ENCODE data around the gene CSTPP1. TPM values are rescaled to one million over a fixed set of nuclear protein-coding genes. Genes with fewer than 3 reads are reported as not detected.

The CSTPP1 gene
- total and polyA plus RNA-seq, 2 of the 4 experiments (the other 2 are of a cell fraction), result 22.0 to 35.7 TPM

DNA sequence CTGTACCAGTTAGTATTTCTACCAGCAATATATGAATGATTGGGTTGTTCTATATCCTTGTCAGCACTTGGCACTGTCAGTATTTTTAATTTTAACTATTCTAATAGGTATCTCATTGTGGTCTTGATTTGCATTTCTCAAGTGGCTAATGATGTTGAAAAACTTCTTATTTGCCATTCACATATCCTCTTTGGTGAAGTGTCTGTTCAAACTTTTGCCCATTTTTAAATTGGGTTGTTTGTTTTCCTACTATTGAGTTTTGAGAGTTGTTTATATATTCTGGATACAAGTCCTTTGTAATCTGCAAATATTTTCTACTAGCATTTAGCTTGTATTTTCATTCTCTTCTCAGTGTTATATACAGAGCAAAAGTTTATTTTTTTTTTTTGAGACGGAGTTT lies 82.1 kb downstream of the CSTPP1 start:
- H2AK9ac ChIP-seq (replicated peaks; ENCODE audit: low read depth, low read length, poor library complexity), result no peak overlapping the region
- H3K4me3 ChIP-seq (ENCODE audit: insufficient read depth, low read depth, low read length), result no peak overlapping the region
- no peak overlapping the region for H2AFZ ChIP-seq (replicated peaks; ENCODE audit: low read length, poor library complexity)
- H3K9me1 ChIP-seq (ENCODE audit: insufficient read depth, low read length), result peaks cover 2% of the 10 kb centered on the region; the same call in 1 of the 2 replicates
- no peak overlapping the region for H4K91ac ChIP-seq (ENCODE audit: insufficient read depth, low read depth, low read length)
- no TSS peak for BruUV-seq (replicated peaks)
- dilution Hi-C loops (cut with HindIII; ENCODE audit: low sequenced_read_pairs, unreplicated experiment), result no loop called here
- no peaks in the 10 kb centered on the region for H3K27me3 ChIP-seq (ENCODE audit: control insufficient read depth, insufficient read depth, low read length)
- ATAC-seq (ENCODE audit: low read depth) (no peak), DNase-seq (no peak)
- no peak overlapping the region for H2AK5ac ChIP-seq (ENCODE audit: low read depth, low read length)
- no peak overlapping the region for H3K27ac ChIP-seq (ENCODE audit: insufficient read depth, low read length)
- no peaks in the 10 kb centered on the region for H3K9me3 ChIP-seq (ENCODE audit: control insufficient read depth, insufficient read depth, low read length)
- H3K14ac ChIP-seq (replicated peaks; ENCODE audit: low read depth, low read length), result no peak overlapping the region
- no CpG with 5 or more reads among the region's 1 CpG for WGBS, 2 experiments (ENCODE audit: extremely low coverage in 2 of 2, insufficient read length in 1 of 2)
- H4K8ac ChIP-seq (ENCODE audit: low read depth in 2 of 2, low read length in 2 of 2), result no peak overlapping the region
- H2BK20ac ChIP-seq (ENCODE audit: low read depth, low read length), result no peak overlapping the region
- no peak overlapping the region for H3K4me2 ChIP-seq (ENCODE audit: low read depth, low read length)
- no peaks in the 10 kb centered on the region; a peak in 2 of 4 replicates for H3K79me1 ChIP-seq (ENCODE audit: low read depth in 1 of 2, low read length in 2 of 2)
- no peak overlapping the region for H3K9ac ChIP-seq (ENCODE audit: low read depth, low read length)
- no peaks in the 10 kb centered on the region for H3K36me3 ChIP-seq (ENCODE audit: control insufficient read depth, insufficient read depth, low read length)
- POLR2A ChIA-PET (ENCODE audit: unreplicated experiment), result no interaction called here
- H3K56ac ChIP-seq (ENCODE audit: extremely low read depth, insufficient read depth, low read length), result no peak overlapping the region
- H3K23ac ChIP-seq (ENCODE audit: low read depth, low read length), result no peak overlapping the region
- in situ Hi-C loops (cut with MboI; ENCODE audit: low sequenced_read_pairs), result no loop called here
- CTCF ChIA-PET, result interaction anchor here (0.6 kb wide), 1 partner anchor 71 kb away, joined by 3 read pairs; no protein-coding TSS in a partner anchor
- intact Hi-C loops (cut with micrococcal nuclease), result no loop called here
- TF ChIP-seq FOS (IDR thresholded peaks at IDR 0.05; ENCODE audit: low read depth, low read length) (no peak), RCOR1 (IDR thresholded peaks at IDR 0.05; ENCODE audit: insufficient replicate concordance, low read length) (no peak), POLR2A (IDR thresholded peaks at IDR 0.05; ENCODE audit: low read depth, low read length) (no peak), CHD1 (IDR thresholded peaks at IDR 0.05; ENCODE audit: low read depth, low read length) (no peak), SMC3 (IDR thresholded peaks at IDR 0.05; ENCODE audit: low read depth, low read length) (no peak), USF2 (IDR thresholded peaks at IDR 0.05; ENCODE audit: low read depth, low read length) (no peak), MXI1 (IDR thresholded peaks at IDR 0.05; ENCODE audit: borderline replicate concordance, low read depth, low read length) (no peak), RFX5 (IDR thresholded peaks at IDR 0.05; ENCODE audit: low read depth, low read length) (no peak), NFE2L2 (IDR thresholded peaks at IDR 0.05; ENCODE audit: low read depth, low read length) (no peak), RAD21 (IDR thresholded peaks at IDR 0.05; ENCODE audit: low read length) (no peak), MAFK (IDR thresholded peaks at IDR 0.05; ENCODE audit: low read depth, low read length) (no peak), MAZ (IDR thresholded peaks at IDR 0.05; ENCODE audit: borderline replicate concordance, low read depth, low read length) (no peak), BHLHE40 (IDR thresholded peaks at IDR 0.05; ENCODE audit: low read depth, low read length) (no peak), CEBPB (IDR thresholded peaks at IDR 0.05; ENCODE audit: low read depth, low read length) (no peak)
- TF ChIP-seq, protein P1, sequence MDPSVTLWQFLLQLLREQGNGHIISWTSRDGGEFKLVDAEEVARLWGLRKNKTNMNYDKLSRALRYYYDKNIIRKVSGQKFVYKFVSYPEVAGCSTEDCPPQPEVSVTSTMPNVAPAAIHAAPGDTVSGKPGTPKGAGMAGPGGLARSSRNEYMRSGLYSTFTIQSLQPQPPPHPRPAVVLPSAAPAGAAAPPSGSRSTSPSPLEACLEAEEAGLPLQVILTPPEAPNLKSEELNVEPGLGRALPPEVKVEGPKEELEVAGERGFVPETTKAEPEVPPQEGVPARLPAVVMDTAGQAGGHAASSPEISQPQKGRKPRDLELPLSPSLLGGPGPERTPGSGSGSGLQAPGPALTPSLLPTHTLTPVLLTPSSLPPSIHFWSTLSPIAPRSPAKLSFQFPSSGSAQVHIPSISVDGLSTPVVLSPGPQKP (IDR thresholded peaks at IDR 0.05; ENCODE audit: borderline replicate concordance, low read depth, low read length), result no peak
- TF ChIP-seq, protein P2, sequence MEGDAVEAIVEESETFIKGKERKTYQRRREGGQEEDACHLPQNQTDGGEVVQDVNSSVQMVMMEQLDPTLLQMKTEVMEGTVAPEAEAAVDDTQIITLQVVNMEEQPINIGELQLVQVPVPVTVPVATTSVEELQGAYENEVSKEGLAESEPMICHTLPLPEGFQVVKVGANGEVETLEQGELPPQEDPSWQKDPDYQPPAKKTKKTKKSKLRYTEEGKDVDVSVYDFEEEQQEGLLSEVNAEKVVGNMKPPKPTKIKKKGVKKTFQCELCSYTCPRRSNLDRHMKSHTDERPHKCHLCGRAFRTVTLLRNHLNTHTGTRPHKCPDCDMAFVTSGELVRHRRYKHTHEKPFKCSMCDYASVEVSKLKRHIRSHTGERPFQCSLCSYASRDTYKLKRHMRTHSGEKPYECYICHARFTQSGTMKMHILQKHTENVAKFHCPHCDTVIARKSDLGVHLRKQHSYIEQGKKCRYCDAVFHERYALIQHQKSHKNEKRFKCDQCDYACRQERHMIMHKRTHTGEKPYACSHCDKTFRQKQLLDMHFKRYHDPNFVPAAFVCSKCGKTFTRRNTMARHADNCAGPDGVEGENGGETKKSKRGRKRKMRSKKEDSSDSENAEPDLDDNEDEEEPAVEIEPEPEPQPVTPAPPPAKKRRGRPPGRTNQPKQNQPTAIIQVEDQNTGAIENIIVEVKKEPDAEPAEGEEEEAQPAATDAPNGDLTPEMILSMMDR (conservative IDR thresholded peaks at IDR 0.05; ENCODE audit: low read depth, low read length), result no peak
- H2BK120ac ChIP-seq (ENCODE audit: low read depth, low read length), result no peak overlapping the region
- H2BK15ac ChIP-seq (ENCODE audit: low read depth, low read length), result no peak overlapping the region
- H3K4me1 ChIP-seq (ENCODE audit: control insufficient read depth, insufficient read depth, low read length), result 0 out of 2 replicates have a peak, but pooled peaks cover 1% of the 10 kb centered on the region
- H2BK5ac ChIP-seq (ENCODE audit: low read depth, low read length, poor library complexity, severe bottlenecking), result no peak overlapping the region
- no peak overlapping the region for H3K4ac ChIP-seq (ENCODE audit: low read depth, low read length)
- no peak overlapping the region for H3K18ac ChIP-seq (ENCODE audit: low read depth, low read length)
- H4K20me1 ChIP-seq (ENCODE audit: insufficient read depth, low read length), result no peaks in the 10 kb centered on the region
- no peak overlapping the region for H4K5ac ChIP-seq (ENCODE audit: low read depth, low read length)
